HepG2 (cell line): Measurements from ENCODE around the gene NUBPL. TPM values are rescaled to one million over a fixed set of nuclear protein-coding genes. Genes with fewer than 3 reads are reported as not detected.
A peak's percentile ranks its signal among the peaks of the same experiment; 100 is the strongest.

Experiments
- ATAC-seq: fragments of 200-7000 bp; cut with Tn5 transposase; 3 replicates; pipeline ENCODE4 v1.9.1; 2020; ENCODE audit warnings: mild to moderate bottlenecking, moderate library complexity
- BruUV-seq: library from RNA; stranded (reverse); fragments of 400-500 nt; replicated peaks from 2 replicates; lab custom pipeline; 2021; lab: Mats Ljungman, UMichigan
- CTCF ChIA-PET: fragments of 300-600 bp; formaldehyde crosslinking; extraction: SDS; loops from one replicate; lab custom pipeline; 2021; ENCODE audit warnings: low total read pairs, inconsistent platforms, low intra/inter-chr PET ratio; lab: Yijun Ruan, JAX
- POLR2A ChIA-PET: fragments of 350-600 bp; sonication (Branson Sonifier 250); formaldehyde crosslinking; loops from one replicate; lab custom pipeline; 2020; ENCODE audit warnings: antibody characterized with exemption, inconsistent platforms; lab: Yijun Ruan, JAX
- DNase-seq: peaks from one replicate; pipeline ENCODE4 v3.0.0-alpha.2; 2015; ENCODE audit warnings: low spot score
- FAIRE-seq: peaks from 3 replicates; lab custom pipeline; 2011; peaks lifted over from hg19 to GRCh38; lab: Jason Lieb, UNC
- H2AFZ ChIP-seq: one replicate; pipeline ENCODE4 v1.6.1; 2011; ENCODE audit warnings: low read length, inconsistent platforms
- H3K27ac ChIP-seq: fragments of 300-600 bp; 3 replicates; pipeline ENCODE4 v1.8.0; 2011; ENCODE audit warnings: mixed run types, mild to moderate bottlenecking, mixed read lengths, low read length, inconsistent platforms; ENCODE audit not compliant: insufficient read depth; ENCODE audit errors: extremely low read length
- H3K27me3 ChIP-seq, 2 experiments: fragments of 200-600 bp in 1 of 2; 2 replicates in 1 of 2; 3 replicates in 1 of 2; pipeline versions ENCODE4 v1.6.0 to v1.8.0; 2011; ENCODE audit warnings: low read length in 2 of 2, mild to moderate bottlenecking in 2 of 2, moderate library complexity in 2 of 2, inconsistent platforms in 1 of 2; ENCODE audit not compliant: insufficient read depth in 2 of 2, control insufficient read depth in 1 of 2
- H3K36me3 ChIP-seq, 2 experiments: fragments of 200-600 bp in 1 of 2; replicated peaks in 1 of 2; 2 replicates in 1 of 2; 3 replicates in 1 of 2; pipeline versions ENCODE4 v1.5.1 to v1.8.0; 2011; ENCODE audit warnings: low read length in 2 of 2, inconsistent platforms in 1 of 2; ENCODE audit not compliant: insufficient read depth in 2 of 2, control insufficient read depth in 1 of 2
- H3K4me1 ChIP-seq: 2 replicates; pipeline ENCODE4 v1.5.1; 2012; ENCODE audit warnings: low read length, inconsistent platforms; ENCODE audit not compliant: insufficient read depth
- H3K4me2 ChIP-seq: 2 replicates; pipeline ENCODE4 v1.6.0; 2011; ENCODE audit warnings: low read depth, low read length, inconsistent platforms
- H3K4me3 ChIP-seq, 3 experiments: fragments of 200-600 bp in 1 of 3; sonication (generic), shearing (Covaris generic) in 1 of 3; replicated peaks in 1 of 3; 2 replicates each; pipeline ENCODE4 v1.5.1; 2011 to 2016; ENCODE audit warnings: low read length in 3 of 3, inconsistent platforms in 2 of 3, low read depth in 2 of 3, mild to moderate bottlenecking in 2 of 3, control low read depth in 1 of 3, mixed read lengths in 1 of 3; ENCODE audit not compliant: insufficient read depth in 1 of 3
- H3K79me2 ChIP-seq: one replicate; pipeline ENCODE4 v1.6.1; 2011; ENCODE audit warnings: low read length, inconsistent platforms; ENCODE audit not compliant: insufficient read depth
- H3K9ac ChIP-seq: 2 replicates; pipeline ENCODE4 v1.6.0; 2011; ENCODE audit warnings: mild to moderate bottlenecking, low read depth, low read length, inconsistent platforms; ENCODE audit not compliant: insufficient read depth
- H3K9me3 ChIP-seq: 2 replicates; pipeline ENCODE4 v1.5.1; 2012; ENCODE audit warnings: mild to moderate bottlenecking, low read length
- H4K20me1 ChIP-seq: 2 replicates; pipeline ENCODE4 v1.6.0; 2011; ENCODE audit warnings: inconsistent platforms, mild to moderate bottlenecking, low read length, moderate library complexity; ENCODE audit not compliant: insufficient read depth
- BCLAF1 ChIP-seq: fragments of 450-650 bp; IDR thresholded peaks from 2 replicates; pipeline ENCODE4 v1.6.1; 2017; ENCODE audit warnings: mild to moderate bottlenecking
- CEBPB ChIP-seq: IDR thresholded peaks from 2 replicates; pipeline ENCODE4 v1.6.1; 2011; ENCODE audit warnings: low read depth, low read length, improper control_type of control experiment, borderline replicate concordance
- CREB1 ChIP-seq, 2 experiments: fragments of 450-650 bp in 1 of 2; IDR thresholded peaks; 2 replicates each; pipeline ENCODE4 v1.6.1; 2016 to 2017; ENCODE audit warnings: control low read depth in 1 of 2, mild to moderate bottlenecking in 1 of 2, missing compliant biosample characterization in 1 of 2, missing genetic modification characterization in 1 of 2
- EEA1 ChIP-seq: sonication (generic); formaldehyde crosslinking; IDR thresholded peaks from 2 replicates; pipeline ENCODE4 v1.5.1; 2020; ENCODE audit warnings: mild to moderate bottlenecking, missing genetic modification reagents, borderline replicate concordance
- HNF4G ChIP-seq, 2 experiments: sonication (generic) in 1 of 2; formaldehyde crosslinking in 1 of 2; IDR thresholded peaks; 2 replicates each; pipeline versions ENCODE4 v1.4.0 to v1.6.1; 2011 to 2020; ENCODE audit warnings: borderline replicate concordance in 2 of 2, low read depth in 2 of 2, mild to moderate bottlenecking in 2 of 2, low read length in 1 of 2, missing genetic modification reagents in 1 of 2, moderate library complexity in 1 of 2
- MAFF ChIP-seq: IDR thresholded peaks from 2 replicates; pipeline ENCODE4 v1.6.1; 2011; ENCODE audit warnings: low read depth, low read length, improper control_type of control experiment
- MED8 ChIP-seq: sonication (generic); formaldehyde crosslinking; IDR thresholded peaks from 2 replicates; pipeline ENCODE4 v1.8.1; 2023; ENCODE audit warnings: mild to moderate bottlenecking, missing genetic modification reagents; ENCODE audit not compliant: insufficient replicate concordance
- NFKBIZ ChIP-seq: IDR thresholded peaks from 2 replicates; pipeline ENCODE4 v1.6.1; 2018; ENCODE audit warnings: missing genetic modification reagents, missing compliant biosample characterization
- PHF8 ChIP-seq: sonication (generic); formaldehyde crosslinking; IDR thresholded peaks from 2 replicates; pipeline ENCODE4 v1.5.0; 2020; ENCODE audit warnings: missing genetic modification reagents
- RBM39 ChIP-seq: fragments of 200-400 bp; formaldehyde crosslinking; IDR thresholded peaks from one replicate; pipeline ENCODE4 v1.6.1; 2018; ENCODE audit warnings: antibody characterized with exemption, mild to moderate bottlenecking, low read depth, low read length; ENCODE audit not compliant: poor library complexity, severe bottlenecking
- RCOR2 ChIP-seq: IDR thresholded peaks from 2 replicates; pipeline ENCODE4 v1.6.1; 2016; ENCODE audit warnings: missing biosample characterization, missing genetic modification reagents
- SETDB1 ChIP-seq: sonication (generic); formaldehyde crosslinking; IDR thresholded peaks from 2 replicates; pipeline ENCODE4 v1.5.1; 2020; ENCODE audit warnings: missing genetic modification reagents, mild to moderate bottlenecking, borderline replicate concordance
- SIX1 ChIP-seq: sonication (generic); formaldehyde crosslinking; IDR thresholded peaks from 2 replicates; pipeline ENCODE4 v1.4.0; 2020; ENCODE audit warnings: missing genetic modification reagents, borderline replicate concordance
- ZNF20 ChIP-seq: sonication (generic); formaldehyde crosslinking; IDR thresholded peaks from 2 replicates; pipeline ENCODE4 v1.4.0; 2020; ENCODE audit warnings: mild to moderate bottlenecking, moderate library complexity, missing genetic modification reagents
- ZNF644 ChIP-seq: IDR thresholded peaks from 2 replicates; pipeline ENCODE4 v1.6.1; 2016; ENCODE audit warnings: low read depth
- ZNF709 ChIP-seq: sonication (generic); formaldehyde crosslinking; IDR thresholded peaks from 2 replicates; pipeline ENCODE4 v1.5.0; 2020; ENCODE audit warnings: mild to moderate bottlenecking, missing genetic modification reagents
- ZSCAN20 ChIP-seq: sonication (generic); formaldehyde crosslinking; IDR thresholded peaks from 2 replicates; pipeline ENCODE4 v1.4.0; 2020; ENCODE audit warnings: missing genetic modification reagents, mild to moderate bottlenecking, borderline replicate concordance
- WGBS: methylation state at CpG from one replicate; pipeline ENCODE4 v1.1.6; 2017; ENCODE audit warnings: low lambda C conversion rate; 5-methylcytosine and 5-hydroxymethylcytosine counted together
- in situ Hi-C: cut with HindIII; loops from 2 replicates; pipeline ENCODE4 v1.10.0; 2017; ENCODE audit warnings: low pct_unique_long_range_greater_than_20kb; ENCODE audit not compliant: extremely low pct_ligation_motif_present
- intact Hi-C: fragments of 100-400 bp; cut with micrococcal nuclease; formaldehyde crosslinking; loops from one replicate; pipeline ENCODE4 v1.10.0; 2022; ENCODE audit not compliant: unreplicated experiment
- polyA plus RNA-seq, 8 experiments: library from polyadenylated mRNA; depleted of rRNA in 3 of 8; stranded (reverse) in 7 of 8; unstranded in 1 of 8; fragments of >200 nt; fragmentation: Illumina TruSeq in 4 of 8; extraction: Trizol in 4 of 8; gene quantifications; 2 replicates each; pipeline versions ENCODE4 v1.2.1 to v1.2.3, GENCODE V29; 2011 to 2016; ENCODE audit warnings: low read depth in 4 of 8, missing spikeins in 1 of 8, mixed read lengths in 1 of 8; ENCODE audit not compliant: insufficient read depth in 1 of 8
- total RNA-seq, 5 experiments: library from RNA; depleted of rRNA; stranded (reverse); fragments of >200 nt; fragmentation: Illumina TruSeq; extraction: Trizol; gene quantifications; 2 replicates each; pipeline ENCODE4 v1.2.3, GENCODE V29; 2016; ENCODE audit warnings: low read depth in 1 of 5

The NUBPL gene
- total and polyA plus RNA-seq, 2 of the 13 experiments (the other 11 are each of a cell fraction or from before 2014, with no cell fraction given), result 21.3 to 44.1 TPM

GRCh38 chr14:31760277-31760676 lies 199.1 kb downstream of the NUBPL start:
- Histone ChIP-seq H3K9me3 (no peaks in the 10 kb centered on the region), H3K27me3 (no peaks in the 10 kb centered on the region), H4K20me1 (no peaks in the 10 kb centered on the region), H3K9ac (no peak overlapping the region), H3K27ac (no peak overlapping the region), H3K36me3 (no peaks in the 10 kb centered on the region), H3K4me2 (no peak overlapping the region), H2AFZ (no peak overlapping the region), H3K79me2 (no peaks in the 10 kb centered on the region), H3K4me1 (peaks cover 5% of the 10 kb centered on the region; the same call in 1 of the 2 replicates), H3K4me3 (no peak overlapping the region)
- BruUV-seq, result no TSS peak
- intact Hi-C loops (no loop called here), in situ Hi-C loops (no loop called here)
- WGBS, result 65% methylated on average over 3 of the region's 3 CpGs
- DNase-seq, result no peak
- FAIRE-seq, result no peak
- ChIA-PET CTCF (no interaction called here), POLR2A (no interaction called here)
- ATAC-seq, result no peak
- no peak for TF ChIP-seq SETDB1 (CRISPR knock-in tag)

GRCh38 chr14:31761325-31761724 lies 200.1 kb downstream of the NUBPL start:
- FAIRE-seq, result no peak
- ChIA-PET CTCF (no interaction called here), POLR2A (no interaction called here)
- Histone ChIP-seq H3K4me2 (no peak overlapping the region), H3K4me1 (peaks cover 13% of the 10 kb centered on the region), H3K36me3 (no peaks in the 10 kb centered on the region), H3K9me3 (no peaks in the 10 kb centered on the region), H3K27ac (no peak overlapping the region), H3K4me3 (no peak overlapping the region), H3K9ac (no peak overlapping the region), H3K27me3 (no peaks in the 10 kb centered on the region), H4K20me1 (no peaks in the 10 kb centered on the region), H3K79me2 (no peaks in the 10 kb centered on the region), H2AFZ (no peak overlapping the region)
- intact Hi-C loops (no loop called here), in situ Hi-C loops (no loop called here)
- BruUV-seq, result no TSS peak
- WGBS, result 92% methylated on average over 4 of the region's 4 CpGs
- ATAC-seq, result no peak
- DNase-seq, result no peak
- TF ChIP-seq ZSCAN20, result no peak
- no peak for TF ChIP-seq BCLAF1
- no peak for TF ChIP-seq RCOR2
- no peak for TF ChIP-seq NFKBIZ
- no peak for TF ChIP-seq MED8
- no peak for TF ChIP-seq SIX1
- TF ChIP-seq EEA1, result no peak
- no peak for TF ChIP-seq RBM39
- TF ChIP-seq ZNF644 (CRISPR knock-in tag), result no peak
- no peak for TF ChIP-seq HNF4G (IDR thresholded peaks at IDR 0.05; ENCODE audit: borderline replicate concordance, low read depth, low read length)
- TF ChIP-seq HNF4G (CRISPR knock-in tag; IDR thresholded peaks at IDR 0.05; ENCODE audit: borderline replicate concordance, low read depth), result no peak
- TF ChIP-seq PHF8, result no peak
- no peak for TF ChIP-seq CEBPB
- TF ChIP-seq MAFF, result peak; percentile 100
- no peak for TF ChIP-seq CREB1 (IDR thresholded peaks at IDR 0.05)
- TF ChIP-seq CREB1 (CRISPR knock-in tag; IDR thresholded peaks at IDR 0.05), result no peak
- no peak for TF ChIP-seq ZNF20 (CRISPR knock-in tag)
- TF ChIP-seq ZNF709 (CRISPR knock-in tag), result no peak
